Stomach (tissue), 4 donors: ENCODE results near the gene ATAD3B.
"Not testable (repeated sequence)": the region's sequence is repeated elsewhere in the genome, so short reads cannot be mapped to it uniquely, and the experiment has no call there.

Experiments
- POLR2A ChIP-seq, 4 donors: fragments of 450-650 bp; IDR thresholded peaks; one replicate each; pipeline ENCODE4 v1.6.1; 2016; ENCODE audit warnings: antibody characterized with exemption in 4 of 4, control low read depth in 2 of 4, mild to moderate bottlenecking in 1 of 4, moderate library complexity in 1 of 4
- POLR2AphosphoS5 ChIP-seq, 3 donors: sonication (generic); formaldehyde crosslinking; IDR thresholded peaks; one replicate each; pipeline ENCODE4 v1.6.1; 2016; ENCODE audit warnings: antibody characterized with exemption in 3 of 3
- TF ChIP-seq, protein P1 (sequence below), 7 experiments: fragments of 450-650 bp in 4 of 7; fragments of 200-600 bp in 3 of 7; sonication (generic) in 3 of 7; IDR thresholded peaks; one replicate each; pipeline ENCODE4 v1.5.1; 2016 to 2019; ENCODE audit warnings: antibody characterized with exemption in 7 of 7, control low read depth in 2 of 7, mild to moderate bottlenecking in 1 of 7

GRCh38 chr1:1450616-1451015, 20.9 kb upstream of the ATAD3B start:
- TF ChIP-seq, protein P1, sequence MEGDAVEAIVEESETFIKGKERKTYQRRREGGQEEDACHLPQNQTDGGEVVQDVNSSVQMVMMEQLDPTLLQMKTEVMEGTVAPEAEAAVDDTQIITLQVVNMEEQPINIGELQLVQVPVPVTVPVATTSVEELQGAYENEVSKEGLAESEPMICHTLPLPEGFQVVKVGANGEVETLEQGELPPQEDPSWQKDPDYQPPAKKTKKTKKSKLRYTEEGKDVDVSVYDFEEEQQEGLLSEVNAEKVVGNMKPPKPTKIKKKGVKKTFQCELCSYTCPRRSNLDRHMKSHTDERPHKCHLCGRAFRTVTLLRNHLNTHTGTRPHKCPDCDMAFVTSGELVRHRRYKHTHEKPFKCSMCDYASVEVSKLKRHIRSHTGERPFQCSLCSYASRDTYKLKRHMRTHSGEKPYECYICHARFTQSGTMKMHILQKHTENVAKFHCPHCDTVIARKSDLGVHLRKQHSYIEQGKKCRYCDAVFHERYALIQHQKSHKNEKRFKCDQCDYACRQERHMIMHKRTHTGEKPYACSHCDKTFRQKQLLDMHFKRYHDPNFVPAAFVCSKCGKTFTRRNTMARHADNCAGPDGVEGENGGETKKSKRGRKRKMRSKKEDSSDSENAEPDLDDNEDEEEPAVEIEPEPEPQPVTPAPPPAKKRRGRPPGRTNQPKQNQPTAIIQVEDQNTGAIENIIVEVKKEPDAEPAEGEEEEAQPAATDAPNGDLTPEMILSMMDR (IDR thresholded peaks at IDR 0.05): not testable (repeated sequence)
- TF ChIP-seq POLR2A, POLR2AphosphoS5 (IDR thresholded peaks at IDR 0.05): not testable (repeated sequence)
